Measurements from ENCODE around the gene RIPOR2.
"Not testable (repeated sequence)": the region's sequence is repeated elsewhere in the genome, so short reads cannot be mapped to it uniquely, and the experiment has no call there.

RIPOR2 gene

GRCh38 chr6:24902782-24903181 lies 33.0 kb downstream of the RIPOR2 start:
- DNase-seq, result no peak

GRCh38 chr6:24901698-24902328 lies 33.9 kb downstream of the RIPOR2 start:
- DNase-seq, result no peak

- DNase-seq, result no peak
Observed at GRCh38 chr6:24900917-24901697, 34.7 kb downstream of the RIPOR2 start.

- peak; percentile 52 for DNase-seq
Observed at GRCh38 chr6:24899997-24900325, 35.8 kb downstream of the RIPOR2 start.

GRCh38 chr6:24899136-24899996 lies 36.4 kb downstream of the RIPOR2 start:
- no peak for DNase-seq

- DNase-seq, result no peak
Observed at GRCh38 chr6:24898676-24899075, 37.1 kb downstream of the RIPOR2 start.

GRCh38 chr6:24897186-24897585 lies 38.6 kb downstream of the RIPOR2 start:
- no peak for DNase-seq

- no peak for DNase-seq
Observed at GRCh38 chr6:24893342-24893850, 42.4 kb downstream of the RIPOR2 start.

GRCh38 chr6:24891004-24891403 lies 44.8 kb downstream of the RIPOR2 start:
- no peak for DNase-seq

- DNase-seq, result no peak
Observed at GRCh38 chr6:24890471-24890870, 45.3 kb downstream of the RIPOR2 start.

- no peak for DNase-seq
Observed at GRCh38 chr6:24888715-24889370, 46.9 kb downstream of the RIPOR2 start.

- DNase-seq, result no peak
Observed at GRCh38 chr6:24887545-24888140, 48.1 kb downstream of the RIPOR2 start.

GRCh38 chr6:24883618-24884017 lies 52.1 kb downstream of the RIPOR2 start:
- DNase-seq, result peak; percentile 36

GRCh38 chr6:24882835-24883555 lies 52.8 kb downstream of the RIPOR2 start:
- DNase-seq, result peak; percentile 29

GRCh38 chr6:24882295-24882694 lies 53.5 kb downstream of the RIPOR2 start:
- no peak for DNase-seq

GRCh38 chr6:24881376-24881775 lies 54.4 kb downstream of the RIPOR2 start:
- DNase-seq, result no peak

- no peak for DNase-seq
Observed at GRCh38 chr6:24880451-24880850, 55.3 kb downstream of the RIPOR2 start.

GRCh38 chr6:24879351-24879750 lies 56.4 kb downstream of the RIPOR2 start:
- DNase-seq, result no peak

GRCh38 chr6:24877747-24878146 lies 58.0 kb downstream of the RIPOR2 start:
- DNase-seq, result not testable (repeated sequence)

- no peak for DNase-seq
Observed at GRCh38 chr6:24876499-24877465, 59.0 kb downstream of the RIPOR2 start.

GRCh38 chr6:24875534-24875901 lies 60.2 kb downstream of the RIPOR2 start:
- no peak for DNase-seq

All from activated naive CD4-positive, alpha-beta T cell treated with anti-CD3 and anti-CD28 coated beads, Interleukin-2, amount 50 U/mL, for 16 hours (primary cell).